Activated CD8-positive, alpha-beta memory T cell treated with anti-CD3 and anti-CD28 coated beads for 48 hours (primary cell): ENCODE results near the gene CUEDC1.

Experiments used
- DNase-seq, 3 experiments: peaks; one replicate each; pipeline ENCODE4 v3.0.0-alpha.2; 2020; ENCODE audit warnings: low read depth in 2 of 3, low spot score in 2 of 3

Gene CUEDC1

GRCh38 chr17:57918017-57918895 is 37.0 kb downstream of the CUEDC1 start:
- no peak for DNase-seq

DNA sequence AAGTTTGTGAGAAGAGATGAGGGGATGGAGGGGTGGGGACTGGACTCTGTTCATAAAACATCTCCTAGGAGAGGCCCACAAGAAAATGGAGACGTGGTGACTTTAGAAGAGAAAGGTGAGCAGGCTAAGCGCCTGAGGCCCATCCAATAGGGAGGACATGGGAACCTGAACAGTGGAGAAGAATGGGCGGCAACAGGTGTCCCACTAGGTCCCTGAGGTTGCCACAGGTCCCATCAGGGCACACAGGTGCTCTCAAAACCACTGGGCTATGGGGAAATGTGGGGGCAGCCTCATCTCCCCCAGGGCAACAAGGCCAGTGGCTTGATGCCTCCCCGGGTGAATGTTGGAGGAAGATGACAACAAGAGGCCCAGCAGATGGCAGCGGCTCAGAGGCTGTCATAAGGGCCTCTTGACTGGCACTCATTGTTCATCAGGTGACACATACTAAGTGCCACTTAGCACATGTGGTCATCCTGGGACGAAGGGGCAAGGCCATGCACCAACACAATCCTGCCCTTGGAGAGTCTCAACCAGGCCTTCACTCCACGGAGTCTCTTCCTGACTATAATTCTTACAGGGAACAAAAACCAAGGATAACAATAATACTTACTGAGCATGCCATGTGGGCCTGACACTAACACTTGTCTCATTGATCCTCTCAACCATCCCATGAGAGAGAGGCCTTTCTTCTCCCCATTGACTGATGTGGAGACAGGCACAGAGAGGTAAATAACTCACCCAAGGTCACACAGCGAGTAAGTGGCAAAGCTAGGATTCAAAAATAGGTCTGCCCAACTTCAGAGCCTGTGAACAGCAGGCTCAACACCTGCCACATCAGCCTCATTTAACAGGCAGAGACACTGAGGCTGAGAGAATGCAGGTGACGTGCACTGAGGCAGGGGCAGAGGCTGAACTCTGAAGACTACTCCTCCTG is 38.0 kb downstream of the CUEDC1 start:
- DNase-seq = no peak

- DNase-seq = no peak
Observed at GRCh38 chr17:57915985-57916757, 39.0 kb downstream of the CUEDC1 start.

- DNase-seq = no peak
Observed at GRCh38 chr17:57915544-57915943, 39.7 kb downstream of the CUEDC1 start.

GRCh38 chr17:57914273-57915142 is 40.7 kb downstream of the CUEDC1 start:
- no peak for DNase-seq

DNA sequence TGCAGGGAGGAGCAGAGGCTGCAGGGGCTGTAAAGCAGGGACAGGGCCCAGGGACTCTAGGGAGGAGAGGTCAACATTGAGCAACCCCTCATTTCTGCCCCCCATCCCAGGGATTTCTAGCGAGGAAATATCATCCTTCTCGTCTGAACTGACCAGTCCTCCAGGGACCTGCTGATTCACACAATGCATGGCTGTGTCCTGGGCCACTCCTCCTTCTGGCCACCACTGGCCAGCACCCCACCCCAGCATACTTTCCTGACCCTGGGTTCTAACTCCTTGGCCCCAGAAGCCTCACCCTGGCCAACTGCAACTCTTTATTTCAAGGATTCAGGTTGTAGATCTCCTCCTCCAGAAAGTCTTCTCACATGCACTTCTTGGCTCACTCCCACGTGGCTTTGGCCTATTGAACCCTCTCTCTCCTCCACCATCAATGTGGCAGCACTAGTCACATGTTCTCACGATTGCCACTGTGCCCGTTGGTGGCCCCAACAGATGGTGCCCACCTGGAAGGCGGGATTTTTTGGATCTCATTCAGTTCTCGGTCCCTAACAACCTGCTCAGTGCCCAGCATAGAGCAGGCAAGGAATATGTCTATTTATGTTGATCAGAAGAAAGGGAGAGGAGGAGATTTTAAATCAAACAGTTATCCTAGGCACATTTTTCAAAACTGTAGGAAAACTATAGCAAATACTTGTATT is 41.5 kb downstream of the CUEDC1 start:
- DNase-seq = no peak

DNA sequence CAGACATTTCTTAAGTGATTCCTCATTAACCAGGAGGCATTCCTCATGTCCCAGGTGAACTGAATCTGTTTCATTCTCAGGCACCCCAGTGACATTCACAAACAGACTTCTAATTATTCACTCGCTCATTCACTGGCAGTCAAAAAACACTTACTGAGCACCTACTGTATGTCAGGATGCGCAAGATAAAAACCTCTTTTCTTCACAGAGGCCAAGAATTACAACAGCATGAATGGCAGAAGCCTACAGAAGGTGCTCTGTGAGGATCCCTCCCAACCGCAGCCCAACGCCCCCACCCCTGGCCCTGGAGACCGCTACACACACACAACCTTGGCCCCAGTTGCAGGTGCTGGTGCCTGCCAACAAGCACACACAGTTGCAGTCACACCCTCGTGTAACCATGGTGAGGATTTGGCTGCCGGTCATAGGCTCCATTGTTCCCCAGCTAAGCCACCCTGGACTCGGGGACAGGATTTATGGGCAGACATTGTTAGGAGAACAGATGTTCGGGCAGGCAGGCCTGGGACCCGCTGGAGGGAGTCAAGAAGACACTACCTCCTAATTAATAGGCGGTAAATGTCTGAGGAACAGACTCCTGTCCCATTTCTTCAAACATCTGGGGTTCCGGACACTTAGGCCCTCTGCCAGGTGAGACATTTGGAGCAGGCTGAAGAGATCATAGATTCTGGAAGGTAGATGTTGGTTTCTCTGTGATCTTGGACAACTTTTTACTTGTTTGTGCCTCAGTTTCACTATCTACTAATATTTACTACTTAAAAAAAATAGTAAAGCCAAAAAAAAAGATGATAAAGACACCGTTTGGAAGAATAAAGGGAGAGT is 43.2 kb downstream of the CUEDC1 start:
- DNase-seq = no peak

DNA sequence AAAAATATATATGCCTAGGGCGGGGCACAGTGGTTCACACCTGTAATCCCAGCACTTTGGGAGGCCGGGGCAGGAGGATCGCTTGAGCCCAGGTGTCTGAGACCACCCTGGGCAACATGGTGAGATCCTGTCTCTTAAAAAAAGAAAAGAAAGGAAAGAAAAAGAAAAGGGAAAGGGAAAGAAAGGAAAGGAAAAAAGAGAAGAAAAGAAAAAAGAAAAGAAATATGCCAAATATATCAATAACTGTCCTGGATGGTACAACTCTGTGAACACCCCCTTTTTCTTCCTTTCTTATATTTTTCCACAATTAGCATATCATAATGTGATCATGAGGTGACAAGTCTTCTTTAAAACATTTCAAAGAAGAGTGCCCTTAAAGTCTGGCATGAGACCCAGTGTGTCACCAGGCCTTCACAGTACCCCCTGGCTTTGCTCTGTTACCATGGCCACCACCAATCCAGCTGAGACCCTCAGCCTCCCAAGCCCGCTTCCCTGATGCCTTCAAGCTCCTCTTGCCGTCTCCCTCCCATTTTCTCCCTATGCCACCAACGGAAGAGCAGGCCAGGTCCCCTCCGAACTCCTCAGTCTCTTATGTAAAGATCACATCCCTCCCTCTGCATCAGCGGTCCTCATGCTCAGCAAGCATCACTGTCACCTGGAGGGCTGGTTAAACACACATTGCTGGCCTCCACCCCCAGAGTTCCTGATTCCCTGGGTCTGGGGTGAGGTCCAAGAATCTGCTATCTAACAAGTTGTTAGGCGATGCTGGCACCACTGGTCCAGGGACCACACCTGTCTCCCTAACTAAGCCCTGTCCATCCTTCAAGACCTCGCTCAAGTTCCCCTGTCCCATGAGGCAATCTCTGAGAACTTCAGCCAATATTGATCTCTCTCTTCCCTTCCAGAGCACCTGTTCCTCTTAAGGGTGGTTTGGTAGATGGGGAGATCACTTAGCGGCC is 44.5 kb downstream of the CUEDC1 start:
- no peak for DNase-seq

DNA sequence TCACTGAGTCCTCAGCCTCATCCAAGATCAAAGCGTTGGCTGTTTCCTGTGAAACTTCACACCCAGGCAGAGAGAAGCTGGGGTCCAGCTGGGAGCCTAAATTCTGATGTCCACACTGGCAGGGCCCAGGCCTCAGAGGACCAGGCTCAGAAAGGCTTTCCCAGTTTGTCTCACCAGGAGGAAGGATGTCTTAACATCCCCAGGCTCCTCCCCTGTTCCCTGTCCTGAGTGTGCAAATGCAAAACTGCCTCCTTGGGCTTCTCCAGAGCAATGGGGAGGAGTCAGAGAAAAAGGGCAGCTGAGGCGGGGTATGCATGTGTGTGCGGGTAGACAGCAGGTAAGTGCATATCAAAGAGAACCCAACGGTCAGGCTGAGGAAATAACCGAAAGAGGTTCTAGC is 45.7 kb downstream of the CUEDC1 start:
- DNase-seq = no peak

DNA sequence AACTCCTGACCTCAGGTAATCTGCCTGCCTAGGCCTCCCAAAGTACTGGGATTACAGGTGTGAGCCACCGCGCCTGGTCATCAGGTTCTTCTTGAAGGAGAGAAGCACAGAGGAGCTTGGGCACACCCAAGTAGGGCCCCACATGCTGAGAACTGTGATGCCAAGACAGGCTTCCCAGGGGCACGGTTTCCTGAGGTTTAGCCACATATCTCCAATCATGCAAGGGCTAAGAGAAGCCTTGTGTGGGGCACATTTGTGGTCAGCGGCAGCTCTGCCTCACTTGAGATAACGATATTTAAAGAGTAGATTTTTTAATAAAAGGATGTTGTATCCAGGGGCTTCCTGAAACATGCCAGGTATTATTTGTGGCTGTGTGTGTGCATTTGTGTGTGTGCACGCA is 46.9 kb downstream of the CUEDC1 start:
- no peak for DNase-seq

DNA sequence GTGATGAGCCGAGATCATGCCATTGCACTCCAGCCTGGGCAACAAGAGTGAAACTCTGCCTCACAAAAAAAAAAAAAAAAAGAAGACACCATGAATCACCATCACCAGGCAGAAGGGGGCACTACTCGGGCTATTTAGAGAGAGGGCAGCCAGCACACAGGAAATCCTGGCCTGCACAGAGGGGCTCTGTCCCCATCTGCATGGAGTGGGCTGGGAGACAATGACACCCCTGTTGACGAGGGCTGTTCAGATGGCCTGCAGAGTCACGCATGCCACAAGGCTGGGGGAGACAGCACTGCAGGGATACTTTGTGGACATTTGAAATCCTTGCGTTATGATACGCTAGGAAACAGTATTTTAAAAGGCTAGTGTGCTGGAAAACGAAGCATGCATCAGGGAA is 48.3 kb downstream of the CUEDC1 start:
- no peak for DNase-seq

DNA sequence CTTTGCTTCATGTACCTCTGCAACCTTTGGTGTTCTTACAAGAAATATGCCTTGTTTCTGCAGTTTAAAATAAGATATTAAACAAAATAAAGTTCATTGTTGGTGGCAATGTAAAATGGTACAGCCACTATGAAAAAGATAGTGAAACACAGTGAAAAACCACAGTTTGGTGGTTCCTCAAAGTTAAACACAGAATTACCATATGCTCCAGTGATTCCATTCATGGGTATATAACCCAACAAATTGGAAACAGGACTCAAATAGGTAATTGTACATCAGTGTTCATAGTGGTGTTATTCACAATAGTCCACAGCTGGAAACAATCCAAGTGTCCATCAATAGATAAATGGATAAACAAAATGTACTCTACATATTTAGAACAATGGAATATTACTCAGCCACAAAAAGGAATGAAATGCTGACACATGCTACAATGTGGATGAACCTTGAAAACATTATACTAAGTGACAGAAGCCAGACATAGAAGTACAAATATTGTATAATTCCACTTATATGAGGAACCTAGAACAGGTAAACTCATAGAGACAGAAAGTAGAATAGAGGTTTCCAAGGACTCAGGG is 49.2 kb downstream of the CUEDC1 start:
- DNase-seq = no peak

DNA sequence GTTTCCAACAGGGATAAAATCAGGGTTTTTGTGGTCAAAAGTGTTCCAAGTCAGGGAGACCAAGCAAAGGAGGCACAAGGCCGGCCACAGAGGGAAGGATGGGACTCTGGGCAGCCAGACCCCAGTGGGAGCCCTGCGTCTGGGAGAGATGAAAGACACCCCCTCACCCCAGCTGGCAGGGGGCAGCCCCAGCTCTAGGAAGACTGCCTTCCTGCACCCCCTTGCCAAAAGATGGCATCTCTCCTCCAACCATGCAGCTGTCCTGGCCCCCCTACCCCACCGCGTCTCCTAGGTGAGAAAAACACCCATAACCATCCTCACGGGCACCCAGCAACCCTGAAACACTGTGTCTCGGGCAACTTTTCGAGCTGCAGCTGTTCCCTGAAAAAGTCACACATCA is 51.3 kb downstream of the CUEDC1 start:
- no peak for DNase-seq

GRCh38 chr17:57902800-57903759 is 52.1 kb downstream of the CUEDC1 start:
- no peak for DNase-seq

DNA sequence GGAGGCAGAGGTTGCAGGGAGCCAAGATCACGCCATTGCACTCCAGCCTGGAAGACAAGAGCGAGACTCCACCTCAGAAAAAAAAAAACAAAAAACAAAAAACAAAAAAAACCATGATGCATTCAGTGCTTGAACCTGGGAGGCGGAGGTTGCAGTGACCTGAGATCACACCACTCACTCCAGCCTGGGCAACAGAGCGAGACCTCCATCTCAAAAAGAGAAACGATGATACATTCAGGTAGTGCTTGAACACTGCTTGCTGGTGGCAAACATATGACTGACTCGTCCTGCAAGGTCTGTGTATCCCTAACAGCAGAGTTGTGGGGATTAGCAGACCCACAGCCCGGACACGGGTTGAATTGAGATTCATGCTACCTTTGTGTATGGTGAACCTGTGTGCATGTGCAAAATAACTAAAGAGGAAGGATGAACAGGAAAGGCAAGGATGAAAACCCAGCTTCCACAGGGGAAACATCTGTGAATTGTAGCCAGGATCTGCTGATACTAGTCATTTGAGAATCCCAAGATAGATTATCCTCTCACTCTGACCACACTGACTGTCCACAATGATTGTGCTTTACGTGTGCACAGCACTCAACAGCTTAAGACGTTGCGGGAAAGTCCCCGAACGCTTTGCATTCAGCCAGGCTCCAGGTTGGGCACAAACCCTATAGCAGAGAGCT is 53.0 kb downstream of the CUEDC1 start:
- no peak for DNase-seq
